Activated CD4-positive, alpha-beta T cell treated with anti-CD3 and anti-CD28 coated beads for 4 hours (primary cell): ENCODE data around the gene LINC01488.

Experiments
- DNase-seq, 2 donors: peaks; one replicate each; pipeline ENCODE4 v3.0.0-alpha.2; 2020

LINC01488 gene

DNA sequence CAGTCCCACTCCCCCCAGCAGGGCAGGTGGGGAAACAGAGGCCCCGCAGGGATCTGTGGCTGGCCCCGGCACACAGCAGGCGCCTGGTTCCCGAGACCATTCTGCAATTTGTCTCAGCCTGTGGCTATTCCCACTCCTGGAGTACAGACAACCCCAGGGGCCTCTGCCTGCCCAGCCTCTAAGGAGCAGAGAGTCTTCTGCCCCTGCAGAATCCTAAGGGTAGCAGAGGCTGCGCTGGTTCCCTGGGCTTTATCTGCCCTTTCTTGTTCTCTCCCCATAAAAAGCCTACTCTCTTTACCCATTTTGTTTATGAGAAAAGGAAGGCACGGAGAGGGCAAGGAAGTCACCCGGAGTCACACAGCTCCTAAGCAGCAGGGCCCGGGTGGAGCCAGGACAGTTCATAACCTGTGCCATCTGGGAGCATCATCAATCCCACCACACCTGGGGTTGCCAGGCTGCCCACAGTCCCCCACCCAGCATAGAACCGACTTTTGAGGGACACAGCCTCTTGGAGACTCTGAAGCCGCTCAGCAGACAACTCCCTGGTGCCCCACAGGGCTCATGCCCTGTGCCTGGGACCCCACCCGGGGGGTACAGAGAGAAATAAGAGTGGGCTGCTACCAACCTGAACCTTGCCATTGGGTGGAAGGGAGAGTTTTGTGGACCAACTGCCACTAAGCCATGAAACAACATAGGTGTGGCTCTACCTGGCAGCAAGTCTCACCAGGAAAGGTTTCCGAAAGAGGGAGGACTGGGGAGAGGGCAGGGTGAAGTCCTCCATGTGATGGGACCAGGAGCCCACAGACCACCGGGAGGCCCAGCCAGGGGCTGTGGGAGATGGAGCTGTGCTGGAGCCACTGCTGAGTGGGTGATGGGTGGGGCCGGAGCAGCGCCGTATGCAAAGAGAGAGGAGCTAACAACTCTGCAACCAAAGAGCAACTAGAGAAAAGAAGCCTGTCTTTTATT lies 17.2 kb upstream of the LINC01488 start:
- DNase-seq, result no peak

DNA sequence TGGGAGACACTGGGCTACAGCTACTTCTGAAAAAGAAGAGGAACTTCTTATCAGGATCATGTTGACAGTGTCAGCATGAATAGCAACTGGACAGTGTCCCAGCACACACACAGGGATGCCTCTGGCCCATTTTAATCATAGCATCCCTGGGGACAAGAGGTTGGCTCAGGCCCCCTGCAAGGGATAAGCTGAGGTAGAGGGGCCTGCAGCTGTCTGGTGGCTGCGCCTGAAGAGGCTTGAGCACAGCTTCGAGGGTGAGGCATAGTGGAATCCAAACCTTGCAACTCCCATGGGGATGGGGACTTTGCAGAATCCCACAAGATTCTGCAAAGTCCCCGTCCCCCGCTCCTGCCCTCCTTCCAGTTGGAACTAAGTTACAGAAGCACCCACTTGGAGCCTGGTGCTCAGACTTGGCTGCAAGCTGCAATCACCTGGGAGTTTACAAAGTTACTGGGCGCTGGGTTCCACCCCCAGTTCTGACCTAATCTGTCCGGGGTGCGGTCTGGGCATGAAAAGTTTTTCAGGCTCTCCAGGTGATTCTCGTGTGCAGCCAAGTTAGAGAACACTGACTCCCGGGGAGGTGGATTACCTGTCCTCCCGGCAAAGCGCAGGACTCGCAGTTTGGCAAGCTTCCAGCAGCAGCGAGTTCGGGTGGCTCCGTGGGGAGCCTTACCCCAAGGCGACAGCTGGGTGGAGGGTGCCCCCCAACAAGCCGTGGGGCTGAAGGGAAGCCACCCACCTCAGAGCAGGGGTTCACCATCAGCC lies 16.0 kb upstream of the LINC01488 start:
- DNase-seq, result no peak

DNA sequence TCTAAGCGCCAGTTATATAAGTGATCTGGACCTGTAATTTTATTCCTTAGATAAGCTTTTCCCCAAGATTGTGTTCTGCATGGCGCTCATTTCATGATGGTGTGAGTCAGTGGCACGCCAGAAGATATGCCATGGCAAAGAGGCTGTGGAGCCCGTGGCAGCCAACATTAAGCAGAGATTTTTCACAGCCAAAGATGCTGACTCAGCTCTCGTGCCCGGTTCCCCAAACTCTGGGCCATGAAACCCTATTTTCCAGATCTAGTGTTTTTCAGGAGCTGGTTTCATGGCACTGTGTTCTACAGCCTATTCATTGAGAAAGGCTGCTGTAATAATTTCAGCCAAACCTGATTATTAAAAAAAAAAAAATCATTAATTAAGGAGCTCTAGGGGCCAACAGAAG lies 15.4 kb upstream of the LINC01488 start:
- DNase-seq, result no peak

DNA sequence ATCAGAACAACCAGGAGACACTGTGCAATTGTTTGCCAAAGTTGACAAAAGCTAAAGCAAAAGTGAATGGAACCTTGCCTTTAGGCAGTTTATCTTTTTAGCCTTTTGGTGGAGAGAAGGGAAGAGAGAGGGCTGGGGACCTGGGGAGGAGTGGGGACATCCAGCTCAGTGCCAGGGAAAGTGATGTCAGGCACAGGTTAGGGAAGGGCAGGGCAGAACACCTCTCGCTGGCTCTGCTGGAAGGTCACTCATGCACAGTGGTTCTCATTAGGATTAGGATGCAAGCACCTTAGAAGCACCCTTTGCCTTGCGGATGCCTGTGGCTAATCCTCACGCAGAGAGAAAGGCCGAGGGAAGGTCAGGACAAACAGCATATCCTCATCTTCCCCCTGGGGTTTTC lies 14.3 kb upstream of the LINC01488 start:
- no peak for DNase-seq

DNA sequence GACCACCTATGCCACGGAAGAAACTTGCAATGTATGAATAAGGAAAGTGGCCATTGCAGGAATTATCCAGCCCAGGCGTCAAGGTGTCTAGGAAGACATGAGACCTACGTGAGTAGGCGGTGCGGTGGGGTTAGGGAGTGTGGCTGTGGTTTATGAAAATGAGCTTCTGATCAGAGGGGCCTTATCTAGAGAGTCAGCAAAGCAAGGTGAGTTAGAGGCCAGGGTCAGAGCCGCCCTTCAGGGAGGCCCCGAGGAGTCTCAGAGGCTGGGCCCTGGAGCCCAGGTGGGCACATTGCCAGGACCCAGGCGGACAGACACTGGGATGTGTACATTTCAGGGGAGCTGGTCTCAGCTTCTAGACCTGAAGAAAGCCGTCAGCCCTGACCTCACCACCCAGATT lies 13.8 kb upstream of the LINC01488 start:
- no peak for DNase-seq

DNA sequence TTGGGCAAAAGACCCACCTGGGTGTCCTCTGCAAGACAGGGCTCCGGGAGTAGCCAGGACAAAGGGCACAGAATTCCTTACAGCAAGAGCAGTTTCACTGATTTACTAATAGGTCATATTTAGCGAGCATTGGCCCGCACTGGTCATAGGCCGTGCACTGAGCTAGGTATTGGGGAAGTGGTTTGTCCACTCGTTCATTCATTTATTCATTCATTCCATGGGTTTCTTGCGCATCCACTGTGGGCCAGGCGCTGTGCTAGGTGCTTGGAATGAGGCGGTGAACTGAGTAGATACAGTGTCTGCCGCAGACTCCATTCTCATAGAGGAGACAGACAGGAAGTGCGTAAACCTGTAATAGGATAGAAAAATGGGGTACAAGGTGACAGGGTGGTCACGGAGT lies 13.2 kb upstream of the LINC01488 start:
- no peak for DNase-seq

DNA sequence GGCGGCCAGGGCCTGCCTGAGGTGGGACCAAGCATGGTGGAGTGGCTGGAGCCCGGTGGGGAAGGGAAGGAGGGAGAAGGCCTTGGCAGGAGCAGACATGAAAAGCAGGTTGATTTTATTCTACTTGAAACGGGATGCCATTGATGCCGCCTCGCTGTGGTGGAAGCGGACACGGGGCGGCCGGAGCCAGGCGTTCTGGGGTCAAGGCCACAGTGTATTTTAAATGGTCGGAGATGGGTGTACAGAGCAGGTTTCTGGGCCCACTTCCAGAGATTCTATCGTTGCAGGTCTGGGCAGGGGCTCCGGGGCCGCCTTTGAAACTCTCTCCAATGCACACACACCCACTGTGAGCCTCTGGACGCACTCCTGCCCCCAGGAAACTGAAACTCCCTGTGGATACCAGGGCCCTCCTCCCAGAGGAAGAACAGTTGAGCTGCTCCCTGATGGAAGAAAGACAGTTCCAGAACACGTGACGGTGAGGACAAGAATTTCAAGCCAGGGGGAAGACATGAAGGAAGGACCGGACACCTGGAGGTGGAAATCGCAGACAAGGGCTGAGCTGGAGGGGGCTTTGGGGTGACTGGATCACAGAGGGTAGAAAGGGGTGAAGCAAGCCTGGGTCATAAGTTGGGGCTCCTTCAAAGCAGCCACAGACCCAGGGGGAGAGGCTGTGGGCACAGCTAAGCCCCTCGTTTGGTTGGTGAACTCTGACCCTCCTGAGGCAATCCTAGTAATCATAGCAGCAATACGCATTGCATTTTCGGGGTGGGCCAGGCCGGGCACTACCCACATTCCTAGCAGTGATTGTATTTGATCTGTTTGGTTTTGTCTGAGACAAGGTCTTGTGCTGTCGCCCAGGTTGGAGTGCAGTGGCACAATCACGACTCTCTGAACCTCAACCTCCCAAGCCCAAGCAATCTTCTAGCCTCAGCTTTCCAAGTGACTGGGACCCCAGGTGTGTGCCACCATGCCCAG lies 12.3 kb upstream of the LINC01488 start:
- DNase-seq, result no peak

DNA sequence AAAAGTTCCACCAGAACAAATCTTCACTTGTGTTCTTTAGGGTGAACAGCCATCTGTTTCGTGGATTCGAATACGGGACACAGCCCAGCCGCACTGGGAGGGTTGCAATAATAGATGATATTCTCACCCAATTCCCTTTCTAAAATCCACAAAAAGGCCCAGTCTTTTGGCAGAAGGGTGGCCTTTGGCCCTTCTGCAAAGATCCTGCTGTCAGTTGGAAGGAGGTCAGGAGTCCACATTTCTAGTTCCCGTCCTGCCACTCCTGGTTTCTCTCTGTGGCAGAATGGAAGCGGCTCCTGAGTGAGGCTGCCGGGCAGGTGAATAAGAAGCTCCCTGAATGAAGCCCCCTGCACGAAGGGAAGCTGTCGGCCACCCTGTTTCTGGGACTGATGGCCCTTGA lies 11.2 kb upstream of the LINC01488 start:
- no peak for DNase-seq

DNA sequence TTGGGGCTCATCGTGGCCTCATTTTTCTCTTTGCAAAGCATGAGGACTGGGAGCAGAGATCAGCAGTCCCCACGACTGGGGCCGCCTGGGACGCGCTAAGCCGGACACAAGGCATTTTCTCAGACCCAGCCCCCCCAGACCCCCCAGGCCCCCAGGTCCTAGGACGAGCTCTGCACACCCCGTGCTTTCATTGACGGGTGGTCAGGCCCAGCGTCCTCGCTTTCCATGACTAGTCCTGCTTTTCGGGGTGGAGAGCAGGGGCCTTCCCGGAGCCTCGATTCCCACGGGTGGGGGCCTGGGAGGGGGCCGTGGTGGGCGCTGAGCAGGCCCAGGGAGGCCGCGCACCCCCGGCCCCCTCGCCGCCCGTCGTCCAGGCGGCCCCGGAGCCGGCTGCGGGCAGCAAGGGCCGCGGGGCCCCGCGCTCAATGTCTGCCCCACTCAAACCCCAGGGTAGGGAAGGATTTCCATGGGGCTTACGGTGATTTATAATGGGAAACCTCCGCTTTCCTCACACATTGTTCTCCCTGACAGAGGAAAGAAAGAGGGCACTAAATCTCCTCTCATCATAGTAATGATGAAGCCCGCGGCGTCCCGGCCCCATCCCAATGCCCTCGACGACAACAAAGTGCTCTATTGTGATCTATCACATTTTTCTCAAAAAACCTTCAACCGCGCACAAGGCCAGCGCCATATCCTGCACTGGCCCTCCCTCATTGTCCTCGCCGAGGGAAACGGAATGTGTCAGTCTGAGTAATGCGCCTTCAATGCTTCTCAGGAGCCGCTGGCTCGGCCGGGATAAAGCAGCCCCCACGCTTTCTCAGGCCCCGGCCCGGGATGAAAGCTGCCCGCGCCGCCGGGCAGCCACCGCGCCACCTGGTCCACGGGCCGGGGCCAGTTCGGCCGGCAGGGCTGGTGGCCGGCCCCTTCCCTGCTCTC lies 10.4 kb upstream of the LINC01488 start:
- no peak for DNase-seq

DNA sequence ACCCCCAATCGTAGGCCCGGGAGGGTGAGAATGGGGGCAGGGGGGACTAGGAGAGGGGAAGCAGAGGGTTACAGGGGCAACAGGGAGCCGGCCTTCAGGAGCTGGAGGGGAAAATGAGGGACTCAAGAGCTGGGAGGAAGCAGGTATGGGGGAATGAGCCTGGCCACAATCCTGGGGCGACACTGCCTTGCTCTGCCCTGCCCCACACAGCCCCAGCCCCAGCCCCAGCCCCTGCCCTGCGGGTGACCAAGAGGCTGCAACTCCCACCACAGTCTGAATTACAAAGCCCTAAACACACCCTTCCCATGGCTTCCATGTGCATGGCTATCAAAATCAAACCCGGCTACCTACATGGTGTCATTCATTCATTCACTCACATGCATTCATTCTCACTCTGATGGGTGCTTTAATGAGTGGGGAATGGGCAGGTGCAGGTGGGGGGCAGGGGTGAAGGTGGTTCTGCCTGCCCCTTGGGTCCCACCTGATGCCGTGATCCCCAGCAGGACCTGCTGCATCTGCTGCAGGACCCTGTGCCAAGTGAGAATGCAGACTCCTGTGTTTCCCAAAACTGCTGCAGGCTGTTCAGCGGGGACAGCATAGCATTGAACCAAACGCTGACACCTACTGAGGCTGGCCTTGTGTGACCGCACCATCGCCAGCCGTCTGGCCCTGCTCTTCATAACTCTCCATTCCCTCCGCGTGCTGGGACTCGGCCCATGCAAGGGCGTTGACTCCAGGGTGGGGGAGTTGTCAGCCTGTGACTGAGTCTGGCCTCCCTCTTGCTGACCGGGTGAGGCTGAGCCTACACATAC lies 9.5 kb upstream of the LINC01488 start:
- DNase-seq, result no peak

DNA sequence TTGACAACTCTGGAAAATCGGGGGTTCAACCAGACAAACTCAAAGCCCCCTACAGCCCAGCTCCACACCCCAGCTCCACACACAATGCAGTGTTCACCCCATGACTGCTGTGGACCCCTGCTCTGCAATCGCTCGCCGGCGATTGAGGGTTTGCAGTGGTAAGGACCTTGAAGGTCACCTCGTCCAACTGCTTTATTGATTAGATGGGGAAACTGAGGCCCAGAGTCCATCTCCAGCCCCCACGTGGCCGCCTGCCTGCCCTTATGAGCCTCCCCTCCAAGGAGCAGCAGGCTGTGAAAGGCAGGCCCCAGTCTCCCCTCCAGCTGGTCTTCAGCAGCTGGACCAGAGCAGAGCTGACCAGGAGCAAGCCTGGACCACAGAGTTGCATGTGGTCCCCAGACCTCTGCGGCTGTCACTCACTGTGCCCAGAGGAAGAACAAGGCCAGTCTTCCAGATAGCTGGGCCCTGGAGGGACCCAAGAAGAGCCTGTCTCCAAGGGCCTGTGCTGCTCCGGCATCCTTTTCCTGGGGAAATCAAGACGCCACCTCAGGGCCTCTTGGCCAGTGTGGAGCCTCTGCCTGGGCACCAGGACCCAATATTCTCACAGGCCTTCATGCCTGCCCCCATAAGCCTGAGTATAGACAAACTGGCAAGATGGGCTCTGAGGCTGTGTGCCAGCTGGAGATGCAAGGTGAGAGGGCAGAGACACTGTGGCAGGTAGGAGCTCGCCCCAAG lies 8.8 kb upstream of the LINC01488 start:
- DNase-seq, result no peak

DNA sequence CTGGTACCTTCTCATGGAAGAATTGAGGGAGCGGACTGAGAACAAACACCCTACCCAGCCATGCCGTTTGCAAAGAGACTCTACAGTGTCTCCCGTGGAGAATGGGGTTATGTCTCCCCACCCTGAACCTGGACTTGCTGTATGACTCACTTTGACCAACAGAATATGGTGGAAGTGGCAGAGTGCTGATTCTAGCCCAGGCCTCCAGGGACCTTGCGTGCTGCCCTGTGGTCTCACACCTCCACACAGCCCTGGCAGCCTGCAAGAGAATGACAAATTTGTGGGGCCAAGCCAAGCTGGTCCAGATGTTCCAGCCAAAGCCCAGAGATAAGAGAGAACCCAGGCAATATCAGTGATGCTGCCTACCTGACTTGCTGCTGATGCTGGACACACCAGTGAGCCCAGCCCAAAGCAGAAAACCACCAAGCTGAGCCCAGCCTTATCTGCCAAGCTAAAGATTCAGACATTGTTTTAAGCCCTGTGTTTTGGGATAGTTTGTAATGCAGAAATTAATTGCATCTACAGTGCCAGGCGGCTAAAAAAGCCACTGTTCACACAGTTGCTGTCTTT lies 8.1 kb upstream of the LINC01488 start:
- DNase-seq, result no peak

DNA sequence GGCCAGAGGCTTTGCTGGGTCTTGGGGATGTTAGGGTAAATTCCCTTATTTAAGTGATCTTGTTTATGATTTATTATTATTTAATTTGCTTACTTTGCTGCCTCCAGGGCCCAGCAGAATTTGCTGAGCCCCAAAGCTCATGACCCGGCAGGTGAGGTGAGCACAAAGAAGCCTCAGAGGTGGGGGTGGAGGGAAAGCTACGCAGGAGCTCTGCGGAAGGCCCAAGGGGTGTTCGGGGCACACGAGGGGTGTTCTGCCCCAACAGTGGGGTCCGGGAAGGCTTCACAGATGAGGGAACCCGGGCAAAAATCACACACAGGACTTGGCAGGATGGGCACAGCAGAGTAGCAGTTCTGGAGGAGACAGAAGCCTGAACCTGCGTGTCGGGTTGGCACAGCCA lies 6.7 kb upstream of the LINC01488 start:
- DNase-seq, result no peak

DNA sequence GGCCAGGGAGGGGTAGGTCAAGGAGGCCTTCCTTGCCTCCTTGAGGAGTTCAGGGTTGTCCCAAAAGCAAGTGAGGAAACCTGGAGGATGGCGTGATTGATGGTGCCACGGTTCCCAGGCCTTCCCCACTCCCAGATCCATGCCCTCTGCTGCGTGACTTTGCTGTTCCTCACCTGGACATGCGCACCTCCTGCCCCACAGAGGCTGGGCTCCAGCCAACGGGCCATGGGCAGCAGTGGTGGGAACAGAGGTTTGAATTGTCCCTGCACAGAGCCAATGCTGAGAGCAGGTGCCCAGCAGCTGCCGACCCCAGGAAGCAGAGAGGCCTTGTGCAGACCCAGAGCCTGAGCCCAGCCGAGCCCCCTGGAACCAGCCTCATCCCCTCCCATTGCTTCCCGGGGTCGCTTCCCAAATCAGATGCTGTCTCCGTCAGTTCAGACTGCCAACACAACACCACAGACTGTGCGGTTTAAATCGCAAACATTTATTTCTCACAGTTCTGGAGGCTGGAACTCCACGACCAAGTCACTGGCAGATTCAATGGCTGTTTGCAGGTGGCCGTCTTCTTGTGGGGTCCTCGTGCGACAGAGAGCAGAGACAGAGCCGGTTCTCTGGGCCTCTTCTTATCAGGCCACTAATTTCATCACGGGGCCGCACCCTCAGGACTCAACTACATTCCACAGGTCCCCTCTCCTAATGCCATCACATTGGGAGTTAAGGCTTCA lies 6.2 kb upstream of the LINC01488 start:
- DNase-seq, result no peak

DNA sequence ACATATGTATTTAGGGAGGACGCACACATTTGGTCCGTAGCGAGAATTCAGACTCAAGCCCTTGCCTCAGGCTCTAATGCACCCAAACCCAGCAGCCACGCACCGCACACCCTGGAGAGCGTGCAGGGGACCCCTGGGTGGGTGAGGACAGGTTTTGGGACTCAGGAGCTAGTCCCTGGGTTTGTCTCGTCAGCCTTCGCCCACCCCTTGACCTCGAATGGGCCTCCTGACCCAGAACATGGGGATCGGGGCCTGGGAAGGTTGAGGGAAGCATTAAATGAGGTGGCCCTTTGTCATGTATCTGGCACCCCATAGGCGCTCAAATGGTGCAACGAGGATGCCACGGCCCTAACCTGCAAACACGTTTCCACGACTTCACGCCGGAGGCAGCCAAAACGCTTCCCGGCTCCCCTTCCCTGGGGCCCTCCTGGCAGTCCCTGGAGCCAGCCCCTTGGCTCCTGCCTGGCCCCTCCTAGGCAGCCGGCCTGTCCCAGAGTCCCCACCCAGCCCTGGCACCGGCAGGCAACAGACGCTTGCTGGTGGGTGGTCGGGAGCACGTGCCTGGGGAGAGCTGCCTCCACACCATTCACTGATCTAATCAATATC lies 5.5 kb upstream of the LINC01488 start:
- no peak for DNase-seq

DNA sequence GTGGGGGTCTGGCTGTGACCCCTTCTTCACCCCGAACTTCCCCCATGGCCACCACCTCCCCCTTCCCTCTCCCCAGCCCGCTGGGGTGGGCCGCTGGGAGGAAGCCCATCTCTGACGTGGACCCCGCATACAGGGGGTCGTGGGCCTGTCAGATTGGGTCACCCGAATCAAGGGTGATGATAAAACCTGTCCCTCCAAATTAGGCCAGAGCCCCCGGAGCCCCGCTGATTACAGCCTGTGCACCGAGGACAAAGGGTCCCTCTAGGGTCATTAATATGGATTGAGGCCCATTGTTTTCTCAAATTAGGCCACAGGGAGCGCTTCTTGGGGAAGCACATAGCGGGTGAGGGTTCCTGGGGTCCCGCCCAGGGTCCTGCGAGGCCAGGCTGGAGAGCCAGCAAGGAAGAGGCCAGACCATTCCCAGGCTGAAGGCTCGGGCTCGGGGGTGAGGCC lies 4.9 kb upstream of the LINC01488 start:
- DNase-seq, result no peak

DNA sequence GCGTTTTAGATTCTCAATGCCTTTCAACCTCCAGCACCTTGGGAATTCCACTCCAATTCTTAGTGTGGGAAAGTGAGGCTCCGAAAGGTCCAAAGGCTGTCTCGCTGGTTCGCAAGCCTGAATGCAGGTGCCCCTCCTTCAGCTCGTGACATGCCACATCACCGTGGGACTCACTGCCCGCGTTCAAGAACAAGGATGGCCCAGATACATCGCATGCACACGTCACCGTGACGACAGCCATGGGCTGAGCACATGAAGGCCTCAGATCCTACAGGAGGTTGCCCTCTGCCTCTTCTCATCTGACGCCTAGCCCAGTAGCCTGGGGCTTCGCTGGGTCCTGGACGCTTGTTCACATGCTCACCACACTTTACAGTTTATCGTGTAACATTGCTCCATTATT lies 4.4 kb upstream of the LINC01488 start:
- no peak for DNase-seq

DNA sequence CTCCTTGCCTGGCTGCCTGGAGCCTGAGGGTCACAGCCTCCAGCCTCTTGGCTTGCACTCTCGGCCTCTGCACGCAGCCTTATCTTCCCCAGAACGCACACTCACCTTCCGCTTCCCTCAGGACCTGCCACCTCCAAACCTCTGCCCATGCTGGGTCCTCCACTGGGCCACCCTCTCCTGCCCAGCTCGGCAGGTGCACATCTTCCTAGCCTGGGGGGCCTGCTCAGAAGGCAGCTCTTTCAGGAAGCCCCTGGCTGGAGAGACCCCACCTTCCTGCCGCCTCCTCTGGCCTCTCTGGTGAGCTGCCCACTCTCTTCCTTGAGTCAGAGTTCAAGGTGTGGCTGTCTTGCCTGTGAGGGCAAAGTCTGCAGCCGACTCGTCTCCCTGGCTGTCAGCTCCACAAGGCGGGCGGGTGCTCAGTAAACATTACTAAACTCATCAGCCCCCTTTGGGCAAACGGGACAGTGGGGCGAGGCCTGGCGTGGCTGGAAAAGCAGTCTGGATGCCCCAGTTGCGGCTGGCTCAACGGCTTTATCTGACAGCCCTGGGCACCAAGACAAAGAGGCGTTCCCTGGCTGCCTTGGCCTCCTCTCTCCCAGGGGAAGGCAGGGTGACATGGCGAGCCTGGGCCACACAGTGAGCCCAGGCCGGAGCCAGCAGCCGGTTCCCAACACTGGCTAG lies 1.7 kb upstream of the LINC01488 start:
- no peak for DNase-seq
